Loucy (cell line): ENCODE data around the gene CLEC2L.

Source experiments
- CTCF ChIP-seq: fragments of 200-600 bp; sonication (generic); conservative IDR thresholded peaks from 2 replicates; pipeline ENCODE4 v1.5.1; 2014; ENCODE audit warnings: mild to moderate bottlenecking, antibody characterized with exemption, low read length
- EZH2phosphoT487 ChIP-seq: fragments of 200-600 bp; IDR thresholded peaks from 2 replicates; pipeline ENCODE4 v1.6.1; 2018; ENCODE audit warnings: antibody characterized with exemption, mild to moderate bottlenecking, moderate library complexity, borderline replicate concordance

- TF ChIP-seq CTCF, result no peak
- TF ChIP-seq EZH2phosphoT487, result no peak
Observed at GRCh38 chr7:139525239-139525638, 1.8 kb downstream of the CLEC2L start.
